ENCODE data around the gene EDARADD. TPM values are rescaled to one million over a fixed set of nuclear protein-coding genes. Genes with fewer than 3 reads are reported as not detected.
A peak's percentile ranks its signal among the peaks of the same experiment; 100 is the strongest.

The EDARADD gene
- total RNA-seq, 1 donor from 2014 or later = 9.4 TPM

GRCh38 chr1:236426215-236426614 lies 32.1 kb downstream of the EDARADD start:
- H3K27me3 Mint-ChIP-seq (ENCODE audit: unreplicated experiment) = no peaks in the 10 kb centered on the region
- peaks cover 18% of the 10 kb centered on the region for H3K36me3 Mint-ChIP-seq (ENCODE audit: low read depth, unreplicated experiment)
- H3K4me1 Mint-ChIP-seq (ENCODE audit: unreplicated experiment) = no peaks in the 10 kb centered on the region
- H3K27ac Mint-ChIP-seq (ENCODE audit: unreplicated experiment) = no peak overlapping the region
- DNase-seq (ENCODE audit: low spot score) = no peak
- no peak overlapping the region for H3K4me3 Mint-ChIP-seq (ENCODE audit: unreplicated experiment)
- H3K9me3 Mint-ChIP-seq (ENCODE audit: unreplicated experiment) = no peaks in the 10 kb centered on the region
- TF ChIP-seq CTCF (IDR thresholded peaks at IDR 0.05; ENCODE audit: unreplicated experiment) = no peak

DNA sequence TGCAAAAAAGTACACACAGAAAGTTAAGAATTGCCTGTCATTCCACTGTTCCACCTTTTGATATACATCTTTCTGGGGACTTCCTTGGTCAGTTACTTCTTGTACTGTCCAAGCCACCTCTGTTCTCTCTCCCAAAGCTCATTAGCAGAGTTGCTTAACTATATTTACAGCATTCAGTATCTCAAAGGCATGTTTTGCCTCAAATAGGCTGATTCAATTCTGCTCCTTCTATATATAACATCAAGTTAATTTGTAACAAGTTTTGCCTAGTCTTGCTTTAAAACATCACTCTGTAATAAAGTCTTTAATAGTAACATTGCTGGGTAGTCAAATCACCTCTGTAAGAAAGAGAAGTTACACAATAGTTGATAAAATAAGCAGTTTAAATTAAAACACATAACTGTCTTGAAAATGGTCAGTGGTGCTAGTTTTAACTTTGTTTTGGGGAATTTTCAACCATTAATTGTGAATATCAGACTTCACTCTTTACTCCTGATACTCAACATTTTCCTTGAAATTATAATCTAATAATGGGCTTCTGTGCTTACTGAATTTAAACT lies 35.7 kb downstream of the EDARADD start:
- DNase-seq (ENCODE audit: low spot score) = no peak
- Mint-ChIP-seq H3K27ac (ENCODE audit: unreplicated experiment) (no peak overlapping the region), H3K4me3 (ENCODE audit: unreplicated experiment) (peak overlapping the region; percentile 19), H3K4me1 (ENCODE audit: unreplicated experiment) (no peaks in the 10 kb centered on the region), H3K9me3 (ENCODE audit: unreplicated experiment) (no peaks in the 10 kb centered on the region), H3K27me3 (ENCODE audit: unreplicated experiment) (no peaks in the 10 kb centered on the region), H3K36me3 (ENCODE audit: low read depth, unreplicated experiment) (peaks cover 11% of the 10 kb centered on the region)
- TF ChIP-seq CTCF (IDR thresholded peaks at IDR 0.05; ENCODE audit: unreplicated experiment) = no peak

DNA sequence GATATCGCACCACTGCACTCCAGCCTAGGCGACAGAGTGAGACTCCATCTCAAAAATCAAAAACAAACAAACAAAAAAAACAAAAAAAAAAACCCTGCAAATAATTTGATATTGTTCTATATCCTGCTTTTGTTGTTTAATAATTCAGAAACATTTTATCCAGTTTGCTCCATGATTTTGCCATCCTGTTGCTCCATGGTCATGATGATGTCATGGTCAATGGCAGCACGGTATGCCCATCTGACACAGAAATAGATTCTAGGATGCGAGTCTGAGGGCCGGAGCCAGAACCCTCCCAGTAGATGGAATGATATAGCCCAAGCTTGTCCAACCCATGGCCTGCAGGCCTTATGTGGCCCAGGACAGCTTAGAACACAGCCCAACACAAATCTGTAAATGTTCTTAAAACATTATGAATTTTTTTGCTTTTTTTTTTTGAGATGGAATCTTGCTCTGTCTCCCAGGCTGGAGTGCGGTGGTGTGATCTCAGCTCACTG lies 39.8 kb downstream of the EDARADD start:
- no peak for DNase-seq (ENCODE audit: low spot score)
- TF ChIP-seq CTCF (IDR thresholded peaks at IDR 0.05; ENCODE audit: unreplicated experiment) = no peak
- Mint-ChIP-seq H3K27ac (ENCODE audit: unreplicated experiment) (no peak overlapping the region), H3K36me3 (ENCODE audit: low read depth, unreplicated experiment) (peaks cover 22% of the 10 kb centered on the region), H3K9me3 (ENCODE audit: unreplicated experiment) (no peaks in the 10 kb centered on the region), H3K4me1 (ENCODE audit: unreplicated experiment) (no peaks in the 10 kb centered on the region), H3K4me3 (ENCODE audit: unreplicated experiment) (no peak overlapping the region), H3K27me3 (ENCODE audit: unreplicated experiment) (no peaks in the 10 kb centered on the region)

DNA sequence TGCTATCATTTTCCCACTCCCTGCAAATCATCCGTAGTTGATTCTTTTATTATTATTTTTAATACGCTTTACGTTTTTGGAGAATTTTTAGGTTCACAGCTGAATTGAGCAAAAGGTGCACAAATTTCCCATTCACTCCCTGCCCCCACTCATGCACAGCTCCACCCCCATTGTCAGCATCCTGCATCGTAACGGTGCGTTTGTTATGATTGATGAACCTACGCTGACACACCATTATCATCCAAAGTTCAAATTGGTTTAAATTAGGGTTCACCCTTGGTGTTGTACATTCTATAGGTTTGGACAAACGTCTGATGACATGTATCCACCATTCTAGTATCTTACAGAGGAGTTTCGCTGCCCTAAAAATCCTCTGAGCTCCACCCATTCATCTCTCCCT lies 44.5 kb downstream of the EDARADD start:
- Mint-ChIP-seq H3K27me3 (ENCODE audit: unreplicated experiment) (no peaks in the 10 kb centered on the region), H3K27ac (ENCODE audit: unreplicated experiment) (no peak overlapping the region), H3K4me3 (ENCODE audit: unreplicated experiment) (no peak overlapping the region), H3K9me3 (ENCODE audit: unreplicated experiment) (peaks cover 4% of the 10 kb centered on the region), H3K4me1 (ENCODE audit: unreplicated experiment) (no peaks in the 10 kb centered on the region), H3K36me3 (ENCODE audit: low read depth, unreplicated experiment) (peaks cover 31% of the 10 kb centered on the region)
- DNase-seq (ENCODE audit: low spot score) = no peak
- TF ChIP-seq CTCF (IDR thresholded peaks at IDR 0.05; ENCODE audit: unreplicated experiment) = no peak

DNA sequence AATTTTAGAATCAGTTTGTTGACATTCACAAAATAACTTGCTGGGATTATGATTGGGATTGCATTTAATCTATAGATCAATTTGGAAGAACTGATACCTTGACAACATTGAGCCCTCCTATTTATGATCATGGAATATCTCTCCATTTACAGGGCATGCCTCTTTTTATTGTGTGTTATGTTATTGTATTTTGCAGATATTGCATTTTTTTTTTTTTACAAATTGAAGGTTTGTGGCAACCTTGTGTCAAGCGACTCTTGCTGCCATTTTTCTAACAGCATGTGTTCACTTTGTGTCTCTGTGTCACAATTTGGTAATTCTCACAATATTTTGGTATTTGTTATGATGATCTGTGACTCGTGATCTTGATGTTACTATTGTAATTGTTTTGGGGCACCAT lies 46.3 kb downstream of the EDARADD start:
- Mint-ChIP-seq H3K4me3 (ENCODE audit: unreplicated experiment) (no peak overlapping the region), H3K27me3 (ENCODE audit: unreplicated experiment) (no peaks in the 10 kb centered on the region), H3K9me3 (ENCODE audit: unreplicated experiment) (peaks cover 4% of the 10 kb centered on the region), H3K4me1 (ENCODE audit: unreplicated experiment) (no peaks in the 10 kb centered on the region), H3K27ac (ENCODE audit: unreplicated experiment) (no peak overlapping the region), H3K36me3 (ENCODE audit: low read depth, unreplicated experiment) (peaks cover 36% of the 10 kb centered on the region)
- TF ChIP-seq CTCF (IDR thresholded peaks at IDR 0.05; ENCODE audit: unreplicated experiment) = no peak
- no peak for DNase-seq (ENCODE audit: low spot score)
